B cell (primary cell): ENCODE results near the gene WFDC5. TPM values are rescaled to one million over a fixed set of nuclear protein-coding genes. Genes with fewer than 3 reads are reported as not detected.

ENCODE experiments used
- polyA plus RNA-seq: library from polyadenylated mRNA; depleted of rRNA; stranded (reverse); fragments of >200 nt; gene quantifications from 2 replicates; pipeline ENCODE4 v1.2.3, GENCODE V29; 2012
- total RNA-seq, 2 donors: library from RNA; stranded (reverse); fragments of 120-200 nt in 1 of 2; gene quantifications; 1 replicate in 1 of 2; 2 replicates in 1 of 2; pipeline versions ENCODE4 v1.2.3 to v1.2.4, GENCODE V29; 2013 to 2022

WFDC5 gene
- total and polyA plus RNA-seq, 2 donors (not counting 1 experiment from before 2014, with no cell fraction given) = not detected

Other genes with a start within 250 kb of the WFDC5 start
- 200 and 205 TPM in 2 replicates for gene YWHAB, start 229.5 kb downstream of the WFDC5 start, total RNA-seq
- gene YWHAB, start 229.5 kb downstream of the WFDC5 start, polyA plus RNA-seq = 80.3 and 99.9 TPM in 2 replicates
- gene PABPC1L, start 205.1 kb downstream of the WFDC5 start, total RNA-seq = 100 and 105 TPM in 2 replicates
- 295 and 323 TPM in 2 replicates for gene PABPC1L, start 205.1 kb downstream of the WFDC5 start, polyA plus RNA-seq
- gene TOMM34, start 154.8 kb downstream of the WFDC5 start, total RNA-seq = 21.8 and 21.9 TPM in 2 replicates
- 17.5 and 19.1 TPM in 2 replicates for gene TOMM34, start 154.8 kb downstream of the WFDC5 start, polyA plus RNA-seq
- gene STK4, start 148.7 kb downstream of the WFDC5 start, total RNA-seq = 323 and 324 TPM in 2 replicates
- gene STK4, start 148.7 kb downstream of the WFDC5 start, polyA plus RNA-seq = 38.9 and 66.0 TPM in 2 replicates
- gene KCNS1, start 14.0 kb downstream of the WFDC5 start, total RNA-seq = not detected in 2 replicates
- gene KCNS1, start 14.0 kb downstream of the WFDC5 start, polyA plus RNA-seq = 0.04 TPM in 1 of 2 replicates, not detected in the other
- gene WFDC12, start 9.3 kb upstream of the WFDC5 start, total RNA-seq = not detected in 2 replicates
- not detected in 2 replicates for gene WFDC12, start 9.3 kb upstream of the WFDC5 start, polyA plus RNA-seq
- gene PI3, start 59.7 kb upstream of the WFDC5 start, total RNA-seq = not detected in 2 replicates
- 0.24 TPM in 1 of 2 replicates, not detected in the other for gene PI3, start 59.7 kb upstream of the WFDC5 start, polyA plus RNA-seq
- gene SEMG1, start 91.9 kb upstream of the WFDC5 start, total RNA-seq = not detected in 2 replicates
- not detected in 2 replicates for gene SEMG1, start 91.9 kb upstream of the WFDC5 start, polyA plus RNA-seq
- not detected in 2 replicates for gene SEMG2, start 106.2 kb upstream of the WFDC5 start, total RNA-seq
- not detected in 2 replicates for gene SEMG2, start 106.2 kb upstream of the WFDC5 start, polyA plus RNA-seq
- gene SLPI, start 139.4 kb upstream of the WFDC5 start, total RNA-seq = not detected in 2 replicates
- not detected in 2 replicates for gene SLPI, start 139.4 kb upstream of the WFDC5 start, polyA plus RNA-seq
- gene RBPJL, start 191.7 kb upstream of the WFDC5 start, total RNA-seq = not detected in 2 replicates
- not detected in 2 replicates for gene RBPJL, start 191.7 kb upstream of the WFDC5 start, polyA plus RNA-seq
- not detected in 2 replicates for gene MATN4, start 193.1 kb upstream of the WFDC5 start, total RNA-seq
- not detected in 2 replicates for gene MATN4, start 193.1 kb upstream of the WFDC5 start, polyA plus RNA-seq
- gene SDC4, start 233.2 kb upstream of the WFDC5 start, total RNA-seq = 0.19 TPM in 1 of 2 replicates, not detected in the other
- 0.04 and 0.20 TPM in 2 replicates for gene SDC4, start 233.2 kb upstream of the WFDC5 start, polyA plus RNA-seq
- 57.7 and 61.4 TPM in 2 replicates for gene SYS1, start 248.0 kb upstream of the WFDC5 start, total RNA-seq
- gene SYS1, start 248.0 kb upstream of the WFDC5 start, polyA plus RNA-seq = 25.1 and 25.3 TPM in 2 replicates